GM12878 (cell line): ENCODE data around the gene M1AP. TPM values are rescaled to one million over a fixed set of nuclear protein-coding genes. Genes with fewer than 3 reads are reported as not detected.

Source experiments
- ATAC-seq: fragments of 200-7000 bp; cut with Tn5 transposase; 3 replicates; pipeline ENCODE4 v1.9.1; 2020; ENCODE audit warnings: mild to moderate bottlenecking, moderate library complexity
- BruUV-seq: library from RNA; stranded (reverse); fragments of 400-500 nt; replicated peaks from 2 replicates; lab custom pipeline; 2021; lab: Mats Ljungman, UMichigan
- CTCF ChIA-PET: fragments of 300-600 bp; sonication (Branson Sonifier 250); formaldehyde crosslinking; extraction: SDS; loops from one replicate; lab custom pipeline; 2021; ENCODE audit warnings: inconsistent platforms; lab: Yijun Ruan, JAX
- POLR2A ChIA-PET: fragments of 350-600 bp; formaldehyde crosslinking; extraction: SDS; loops from one replicate; lab custom pipeline; 2021; ENCODE audit warnings: inconsistent platforms; lab: Charles Lee
- RAD21 ChIA-PET: fragments of 300-600 bp; sonication (Branson Sonifier 250); formaldehyde crosslinking; loops from one replicate; lab custom pipeline; 2023; ENCODE audit warnings: antibody characterized with exemption; ENCODE audit not compliant: unreplicated experiment; lab: Charles Lee
- SMC1A ChIA-PET: fragments of 300-600 bp; sonication (Branson Sonifier 250); formaldehyde crosslinking; loops from one replicate; lab custom pipeline; 2023; ENCODE audit not compliant: unreplicated experiment, uncharacterized antibody; lab: Charles Lee
- DNase-seq: peaks from one replicate; pipeline ENCODE4 v3.0.0-alpha.2; 2011; ENCODE audit warnings: low read depth, low spot score
- FAIRE-seq: peaks from 3 replicates; lab custom pipeline; 2011; peaks lifted over from hg19 to GRCh38; lab: Jason Lieb, UNC
- H2AFZ ChIP-seq: 2 replicates; pipeline ENCODE4 v1.6.0; 2011; ENCODE audit warnings: low read depth, low read length, control low read depth; ENCODE audit not compliant: control insufficient read depth
- H3K27ac ChIP-seq: 2 replicates; pipeline ENCODE4 v1.5.1; 2011; ENCODE audit warnings: control low read depth; ENCODE audit not compliant: control insufficient read depth, insufficient read depth
- H3K27me3 ChIP-seq, 2 experiments: replicated peaks in 1 of 2; 2 replicates each; pipeline versions ENCODE4 v1.6.0 to v1.6.1; 2011; ENCODE audit warnings: low read length in 1 of 2; ENCODE audit not compliant: control insufficient read depth in 2 of 2, insufficient read depth in 2 of 2
- H3K36me3 ChIP-seq, 2 experiments: 2 replicates each; pipeline ENCODE4 v1.5.1; 2011; ENCODE audit warnings: low read length in 1 of 2; ENCODE audit not compliant: control insufficient read depth in 2 of 2, insufficient read depth in 2 of 2
- H3K4me1 ChIP-seq: 2 replicates; pipeline ENCODE4 v1.6.1; 2011; ENCODE audit warnings: mild to moderate bottlenecking, low read length, moderate library complexity, mixed read lengths; ENCODE audit not compliant: control insufficient read depth, insufficient read depth
- H3K4me2 ChIP-seq: 2 replicates; pipeline ENCODE4 v1.6.0; 2011; ENCODE audit warnings: control low read depth; ENCODE audit not compliant: control insufficient read depth, insufficient read depth
- H3K4me3 ChIP-seq: fragments of 200-600 bp; sonication (generic); 2 replicates; pipeline ENCODE4 v1.5.1; 2016
- H3K79me2 ChIP-seq: 2 replicates; pipeline ENCODE4 v1.6.0; 2011; ENCODE audit warnings: low read length; ENCODE audit not compliant: control insufficient read depth, insufficient read depth
- H3K9ac ChIP-seq: 2 replicates; pipeline ENCODE4 v1.8.0; 2011; ENCODE audit warnings: low read length, control low read depth, mixed read lengths; ENCODE audit not compliant: control insufficient read depth, insufficient read depth
- H3K9me3 ChIP-seq: replicated peaks from 3 replicates; pipeline ENCODE4 v1.5.1; 2011; ENCODE audit warnings: mild to moderate bottlenecking, low read length; ENCODE audit not compliant: control insufficient read depth, insufficient read depth
- H4K20me1 ChIP-seq: 2 replicates; pipeline ENCODE4 v1.6.0; 2011; ENCODE audit not compliant: control insufficient read depth, insufficient read depth
- DPF2 ChIP-seq: fragments of 450-650 bp; IDR thresholded peaks from 2 replicates; pipeline ENCODE4 v1.6.1; 2017; ENCODE audit warnings: mild to moderate bottlenecking
- EED ChIP-seq: sonication (generic); IDR thresholded peaks from 2 replicates; pipeline ENCODE4 v1.6.1; 2016; ENCODE audit warnings: antibody characterized with exemption, low read depth
- HDGF ChIP-seq: fragments of 450-650 bp; IDR thresholded peaks from 2 replicates; pipeline ENCODE4 v1.6.1; 2016; ENCODE audit warnings: antibody characterized with exemption
- IKZF1 ChIP-seq: fragments of 450-650 bp; conservative IDR thresholded peaks from 2 replicates; pipeline ENCODE4 v1.6.1; 2017; ENCODE audit warnings: antibody characterized with exemption, mild to moderate bottlenecking
- IKZF2 ChIP-seq, 2 experiments: fragments of 450-650 bp; IDR thresholded peaks; 2 replicates each; pipeline ENCODE4 v1.6.1; 2017; ENCODE audit warnings: mild to moderate bottlenecking in 2 of 2, moderate library complexity in 2 of 2
- MEF2B ChIP-seq: fragments of 450-650 bp; IDR thresholded peaks from 2 replicates; pipeline ENCODE4 v1.6.1; 2018; ENCODE audit warnings: mild to moderate bottlenecking, moderate library complexity; ENCODE audit not compliant: partially characterized antibody, poor library complexity, severe bottlenecking
- MTA2 ChIP-seq: fragments of 450-650 bp; IDR thresholded peaks from 2 replicates; pipeline ENCODE4 v1.6.1; 2016; ENCODE audit warnings: low read depth, mild to moderate bottlenecking, moderate library complexity
- MTA3 ChIP-seq: IDR thresholded peaks from 2 replicates; pipeline ENCODE4 v1.6.1; 2012; ENCODE audit warnings: low read length, inconsistent platforms, borderline replicate concordance
- NKRF ChIP-seq: fragments of 450-650 bp; conservative IDR thresholded peaks from 2 replicates; pipeline ENCODE4 v1.6.1; 2017; ENCODE audit warnings: mild to moderate bottlenecking, moderate library complexity
- NR2C1 ChIP-seq: fragments of 450-650 bp; IDR thresholded peaks from 2 replicates; pipeline ENCODE4 v1.6.1; 2017; ENCODE audit warnings: antibody characterized with exemption, mild to moderate bottlenecking, moderate library complexity
- POLR2A ChIP-seq: IDR thresholded peaks from 2 replicates; pipeline ENCODE4 v1.6.1; 2011; ENCODE audit warnings: low read depth, mild to moderate bottlenecking, low read length
- TCF12 ChIP-seq: IDR thresholded peaks from 2 replicates; pipeline ENCODE4 v1.6.1; 2011; ENCODE audit warnings: low read depth, mild to moderate bottlenecking, low read length
- ZNF687 ChIP-seq: fragments of 450-650 bp; IDR thresholded peaks from 2 replicates; pipeline ENCODE4 v1.6.1; 2017; ENCODE audit warnings: mild to moderate bottlenecking, moderate library complexity
- WGBS: methylation state at CpG from one replicate; pipeline ENCODE4 v1.1.6; 2016; ENCODE audit warnings: low lambda C conversion rate; ENCODE audit not compliant: insufficient replicate concordance, insufficient coverage; ENCODE audit errors: missing lambda C conversion rate; 5-methylcytosine and 5-hydroxymethylcytosine counted together
- in situ Hi-C: fragments of 300-500 bp; cut with MboI; formaldehyde crosslinking; loops from 9 replicates; pipeline ENCODE4 v1.14.3; 2018; ENCODE audit warnings: mixed read lengths
- intact Hi-C: fragments of 100-400 bp; cut with micrococcal nuclease; formaldehyde crosslinking; loops from one replicate; pipeline ENCODE4 v1.14.2; 2022; ENCODE audit not compliant: unreplicated experiment
- polyA plus RNA-seq, 11 experiments: library from polyadenylated mRNA; depleted of rRNA in 4 of 11; unstranded in 6 of 11; stranded (reverse) in 5 of 11; fragments of >200 nt; fragmentation: Nextera tagmentation in 4 of 11; fragmentation: Illumina TruSeq in 1 of 11; extraction: Ambion mirVana in 4 of 11; extraction: Trizol in 1 of 11; gene quantifications; 1 replicate in 1 of 11; 2 replicates in 10 of 11; pipeline versions ENCODE4 v1.2.1 to v1.2.3, GENCODE V29; 2011 to 2016; ENCODE audit warnings: inconsistent platforms in 2 of 11, missing spikeins in 2 of 11, low read depth in 1 of 11
- total RNA-seq, 4 experiments: library from RNA; depleted of rRNA in 3 of 4; stranded (reverse); fragments of >200 nt in 3 of 4; fragmentation: Illumina TruSeq in 1 of 4; extraction: Trizol in 1 of 4; gene quantifications; 2 replicates each; pipeline versions ENCODE4 v1.2.1 to v1.2.3, GENCODE V29; 2013 to 2021
- TF ChIP-seq, protein P1 (sequence below): fragments of 450-650 bp; IDR thresholded peaks from 2 replicates; pipeline ENCODE4 v1.6.1; 2016; ENCODE audit warnings: mild to moderate bottlenecking

Gene M1AP
- total and polyA plus RNA-seq, 10 of the 15 experiments (the other 5 are each of a cell fraction or from before 2014, with no cell fraction given): 0.04 to 0.32 (median 0.16) TPM; not detected in 4

GRCh38 chr2:74551942-74552913 lies 95.9 kb downstream of the M1AP start:
- Histone ChIP-seq H3K27me3 (no peaks in the 10 kb centered on the region), H3K4me3 (peak overlapping the region; percentile 95), H3K36me3 (peaks cover 1 to 6% of the 10 kb centered on the region in 2 experiments; a peak in 2 of 4 replicates), H4K20me1 (no peaks in the 10 kb centered on the region), H3K27ac (peak overlapping the region; percentile 93), H2AFZ (peak overlapping the region; percentile 43), H3K9ac (peak overlapping the region; percentile 96), H3K9me3 (no peaks in the 10 kb centered on the region; the same call in 2 of the 3 replicates), H3K4me2 (peak overlapping the region; percentile 95), H3K4me1 (peaks cover 33% of the 10 kb centered on the region), H3K79me2 (peaks cover 90% of the 10 kb centered on the region)
- SMC1A ChIA-PET: interaction anchor here (0.5 to 6.8 kb wide), 10 partner anchors 13 to 144 kb away, joined by 3 to 106 read pairs (median 16); partner anchors contain the start of genes AUP1, HTRA2 and PCGF1
- no peak for DNase-seq
- ATAC-seq: peak; percentile 38
- intact Hi-C loops: loop anchor here (2.0 kb wide), 1 partner anchor 33 kb away; no protein-coding TSS in a partner anchor
- under 1% methylated on average over 21 of the region's 21 CpGs for WGBS
- POLR2A ChIA-PET: interaction anchor here (1.3 to 17.8 kb wide), 5 partner anchors 13 to 102 kb away, joined by 3 to 441 read pairs (median 9); partner anchors contain the start of genes AUP1, HTRA2, PCGF1 and SEMA4F
- no peak for FAIRE-seq
- BruUV-seq: no TSS peak
- in situ Hi-C loops: no loop called here
- CTCF ChIA-PET: interaction anchor here (0.6 to 14.3 kb wide), 8 partner anchors 10 to 43 kb away, joined by 4 to 115 read pairs (median 8); partner anchors contain the start of genes AUP1, DQX1 and HTRA2
- RAD21 ChIA-PET: interaction anchor here (1.8 to 8.6 kb wide), 6 partner anchors 12 to 71 kb away, joined by 5 to 96 read pairs (median 38); partner anchors contain the start of genes AUP1 and HTRA2
- no peak for TF ChIP-seq NR2C1
- TF ChIP-seq TCF12: peak; percentile 84
- TF ChIP-seq MEF2B: peak; percentile 40
- peak; percentile 55 for TF ChIP-seq IKZF1
- peak; percentile 44 for TF ChIP-seq EED
- TF ChIP-seq, protein P1, sequence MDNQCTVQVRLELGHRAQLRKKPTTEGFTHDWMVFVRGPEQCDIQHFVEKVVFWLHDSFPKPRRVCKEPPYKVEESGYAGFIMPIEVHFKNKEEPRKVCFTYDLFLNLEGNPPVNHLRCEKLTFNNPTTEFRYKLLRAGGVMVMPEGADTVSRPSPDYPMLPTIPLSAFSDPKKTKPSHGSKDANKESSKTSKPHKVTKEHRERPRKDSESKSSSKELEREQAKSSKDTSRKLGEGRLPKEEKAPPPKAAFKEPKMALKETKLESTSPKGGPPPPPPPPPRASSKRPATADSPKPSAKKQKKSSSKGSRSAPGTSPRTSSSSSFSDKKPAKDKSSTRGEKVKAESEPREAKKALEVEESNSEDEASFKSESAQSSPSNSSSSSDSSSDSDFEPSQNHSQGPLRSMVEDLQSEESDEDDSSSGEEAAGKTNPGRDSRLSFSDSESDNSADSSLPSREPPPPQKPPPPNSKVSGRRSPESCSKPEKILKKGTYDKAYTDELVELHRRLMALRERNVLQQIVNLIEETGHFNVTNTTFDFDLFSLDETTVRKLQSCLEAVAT: peak; percentile 74; the same call in 1 of the 2 replicates
- TF ChIP-seq ZNF687: peak; percentile 81
- TF ChIP-seq POLR2A: peak; percentile 28; the same call in 1 of the 2 replicates
- TF ChIP-seq NKRF: 0 out of 2 replicates have a peak, but pooled peaks have one; percentile 38
- no peak for TF ChIP-seq MTA3
- TF ChIP-seq MTA2: peak; percentile 34; the same call in 1 of the 2 replicates
- peak; percentile 63; the same call in 1 of the 2 replicates for TF ChIP-seq DPF2
- TF ChIP-seq HDGF: peak; percentile 92; the same call in 1 of the 2 replicates
- peak in 1 of 2 experiments; percentile 61; a peak in 3 of 4 replicates for TF ChIP-seq IKZF2 (IDR thresholded peaks at IDR 0.05)
